NCI-H2227 treated with DMSO at 0.1 percent for 48 hours (cell line): ENCODE results near the gene SMIM29.
"Not testable (repeated sequence)": the region's sequence is repeated elsewhere in the genome, so short reads cannot be mapped to it uniquely, and the experiment has no call there.

Source experiments
- DNase-seq: peaks from one replicate; lab custom pipeline; 2025; lab: John Stamatoyannopoulos, UW

The SMIM29 gene

DNA sequence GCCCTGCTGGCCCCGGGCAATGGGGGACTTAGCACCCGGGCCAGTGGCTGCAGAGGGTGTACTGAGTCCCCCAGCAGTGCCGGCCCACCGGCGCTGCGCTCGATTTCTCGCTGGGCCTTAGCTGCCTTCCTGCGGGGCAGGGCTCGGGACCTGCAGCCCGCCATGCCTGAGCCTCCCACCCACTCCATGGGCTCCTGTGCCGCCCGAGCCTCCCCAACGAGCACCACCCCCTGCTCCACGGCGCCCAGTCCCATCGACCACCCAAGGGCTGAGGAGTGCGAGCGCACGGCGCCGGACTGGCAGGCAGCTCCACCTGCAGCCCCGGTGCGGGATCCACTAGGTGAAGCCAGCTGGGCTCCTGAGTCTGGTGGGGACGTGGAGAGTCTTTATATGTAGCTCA, 20.3 kb upstream of the SMIM29 start:
- DNase-seq: not testable (repeated sequence)

DNA sequence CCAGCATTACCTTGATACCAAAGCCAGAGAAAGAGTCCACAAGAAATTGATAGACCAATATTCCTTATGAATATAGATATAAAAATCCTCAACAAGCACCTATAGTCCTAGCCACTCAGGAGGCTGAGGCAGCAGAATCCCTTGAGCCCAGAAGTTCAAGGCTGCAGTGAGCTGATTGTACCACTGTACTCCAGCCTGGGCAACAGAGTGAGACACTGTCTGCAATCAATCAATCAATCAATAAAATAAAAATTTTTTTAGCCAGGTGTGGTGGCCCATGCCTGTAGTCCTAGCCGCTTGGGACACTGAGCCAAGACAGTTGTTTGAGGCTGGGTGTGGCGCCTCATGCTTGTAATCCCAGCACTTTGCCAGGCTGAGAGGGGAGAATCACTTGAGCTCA, 18.9 kb upstream of the SMIM29 start:
- DNase-seq: no peak

DNA sequence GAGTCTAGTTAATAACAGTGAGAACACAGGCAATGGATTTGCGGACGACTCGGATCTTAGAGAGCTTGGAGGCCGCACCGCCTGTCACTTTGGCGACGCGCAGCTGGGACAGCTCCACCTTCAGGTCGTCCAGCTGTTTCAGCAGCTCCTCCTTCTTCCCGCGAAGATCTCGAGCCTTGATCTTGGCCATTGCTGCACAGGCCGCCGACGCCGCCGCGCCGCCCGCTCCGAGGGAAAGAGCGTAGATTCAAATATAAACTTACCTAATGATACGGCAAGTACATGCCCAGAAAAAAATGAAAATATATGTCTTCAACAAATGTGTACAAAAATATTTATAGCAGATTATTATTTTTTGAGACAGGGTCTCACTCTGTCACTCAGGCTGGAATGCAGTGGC, 14.7 kb upstream of the SMIM29 start:
- DNase-seq: not testable (repeated sequence)

- DNase-seq: no peak
Observed at GRCh38 chr6:34260576-34261267, 11.9 kb upstream of the SMIM29 start.

DNA sequence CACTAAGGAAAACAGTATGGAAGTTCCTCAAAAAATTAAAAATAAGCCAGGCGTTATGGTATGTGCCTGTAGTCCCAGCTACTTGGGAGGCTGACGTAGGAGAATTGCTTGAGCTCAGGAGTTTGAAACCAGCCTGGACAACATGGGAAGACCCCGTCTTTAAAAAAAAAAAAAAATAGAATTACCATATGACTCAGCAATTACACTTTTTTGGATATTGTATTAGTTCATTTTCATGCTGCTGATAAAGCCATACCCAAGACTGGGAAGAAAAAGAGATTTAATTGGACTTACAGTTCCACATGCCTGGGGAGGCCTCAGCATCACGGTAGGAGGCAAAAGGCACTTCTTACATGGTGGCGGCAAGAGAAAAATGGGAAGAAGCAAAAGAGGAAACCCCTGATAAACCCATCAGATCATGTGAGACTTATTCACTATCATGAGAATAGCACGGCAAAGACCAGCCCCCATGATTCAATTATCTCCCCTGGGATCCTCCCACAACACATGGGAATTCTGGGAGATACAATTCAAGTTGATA, 10.8 kb upstream of the SMIM29 start:
- DNase-seq: no peak

DNA sequence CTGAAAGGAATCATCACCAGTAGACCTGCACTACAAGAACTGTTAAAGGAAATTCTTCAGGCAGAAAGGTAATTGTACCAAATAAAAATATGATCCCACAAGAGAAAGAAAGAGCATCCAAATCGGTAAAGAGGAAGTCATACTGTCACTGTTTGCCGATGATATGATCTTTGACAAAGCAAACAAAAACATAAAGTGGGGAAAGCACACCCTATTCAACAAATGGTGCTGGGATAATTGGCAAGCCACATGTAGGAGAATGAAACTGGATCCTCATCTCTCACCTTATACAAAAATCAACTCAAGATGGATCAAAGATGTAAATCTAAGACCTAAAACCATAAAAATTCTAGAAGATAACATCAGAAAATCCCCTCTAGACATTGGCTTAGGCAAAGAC, 3.6 kb upstream of the SMIM29 start:
- not testable (repeated sequence) for DNase-seq

DNA sequence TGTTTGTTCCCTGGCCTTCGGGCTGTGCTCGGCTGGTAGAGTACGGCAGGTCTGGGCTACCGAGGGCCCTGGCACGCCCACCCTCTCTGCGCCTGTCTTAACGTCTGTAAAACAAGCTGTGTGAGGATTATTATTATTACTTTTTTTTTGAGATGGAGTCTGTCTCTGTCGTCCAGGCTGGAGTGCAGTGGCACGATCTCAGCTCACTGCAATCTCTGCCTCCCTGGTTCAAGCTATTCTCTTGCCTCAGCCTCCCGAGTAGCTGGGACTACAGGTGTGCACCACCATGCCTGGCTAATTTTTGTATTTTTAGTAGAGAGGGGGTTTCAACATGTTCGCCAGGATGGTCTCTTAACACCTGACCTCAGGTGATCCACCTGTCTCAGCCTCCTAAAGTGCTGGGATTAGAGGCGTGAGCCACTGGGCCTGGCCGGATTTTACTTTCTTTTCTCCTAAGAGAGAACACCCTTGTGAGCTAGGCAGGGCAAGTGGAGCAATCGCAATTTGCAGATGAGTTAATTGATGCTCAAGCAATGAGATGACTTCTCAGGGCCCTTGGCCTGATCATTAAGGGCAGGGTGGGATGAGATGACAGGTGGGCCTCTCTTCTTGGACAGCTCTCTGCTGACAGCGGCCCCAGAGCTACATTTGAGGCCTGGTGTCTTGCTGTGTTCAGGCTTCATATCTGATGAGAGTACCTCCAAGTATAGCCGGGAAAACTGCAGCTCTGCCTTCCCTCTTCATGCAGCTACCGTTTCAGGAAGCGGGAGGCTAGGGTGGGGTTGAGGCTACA, 859 bp upstream of the SMIM29 start:
- no peak for DNase-seq

- no peak for DNase-seq
Observed at GRCh38 chr6:34248198-34248726, 544 bp downstream of the SMIM29 start.

- no peak for DNase-seq
Observed at GRCh38 chr6:34247481-34248197, 1.2 kb downstream of the SMIM29 start.

DNA sequence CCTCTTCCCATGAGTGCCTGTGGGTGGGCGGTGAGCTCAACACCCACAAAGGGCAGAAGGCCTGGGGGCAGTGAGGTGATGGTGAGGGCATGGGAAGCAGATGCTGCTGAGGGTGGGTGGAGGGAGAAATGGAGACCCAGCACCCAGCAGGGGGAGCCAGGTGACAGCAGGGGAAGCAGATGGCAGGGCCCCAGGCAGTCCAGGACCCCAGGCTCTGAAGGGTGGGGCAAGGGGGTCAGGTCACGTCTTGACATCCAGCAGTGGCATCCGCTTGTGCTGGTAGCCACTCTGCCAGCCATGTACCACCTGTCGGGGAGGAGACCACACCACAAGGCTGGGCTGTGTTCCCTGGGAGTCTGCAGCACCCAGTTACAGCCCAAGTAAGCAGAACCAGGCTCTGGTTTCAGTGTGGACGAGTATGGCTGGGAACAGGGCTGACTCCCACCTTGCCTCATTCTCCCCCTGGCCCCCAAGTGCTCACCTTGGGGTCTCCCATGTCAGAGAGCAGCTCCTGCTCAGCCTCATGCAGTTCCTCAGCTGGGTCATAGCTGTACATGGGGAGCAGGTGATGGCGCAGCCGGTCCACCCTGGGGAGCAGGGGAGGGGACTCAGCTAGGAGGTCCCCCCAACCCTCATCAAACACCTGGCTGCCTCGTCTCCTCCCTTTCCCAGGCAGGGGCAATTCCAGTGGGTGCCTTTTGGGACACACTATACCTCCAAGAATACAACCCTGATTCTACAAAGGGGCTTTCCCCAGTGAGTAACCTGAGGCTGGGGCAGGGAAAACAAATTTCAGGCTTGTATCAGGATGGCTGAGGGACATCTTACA, 2.0 kb downstream of the SMIM29 start:
- no peak for DNase-seq

- no peak for DNase-seq
Observed at GRCh38 chr6:34246249-34246562, 2.6 kb downstream of the SMIM29 start.

DNA sequence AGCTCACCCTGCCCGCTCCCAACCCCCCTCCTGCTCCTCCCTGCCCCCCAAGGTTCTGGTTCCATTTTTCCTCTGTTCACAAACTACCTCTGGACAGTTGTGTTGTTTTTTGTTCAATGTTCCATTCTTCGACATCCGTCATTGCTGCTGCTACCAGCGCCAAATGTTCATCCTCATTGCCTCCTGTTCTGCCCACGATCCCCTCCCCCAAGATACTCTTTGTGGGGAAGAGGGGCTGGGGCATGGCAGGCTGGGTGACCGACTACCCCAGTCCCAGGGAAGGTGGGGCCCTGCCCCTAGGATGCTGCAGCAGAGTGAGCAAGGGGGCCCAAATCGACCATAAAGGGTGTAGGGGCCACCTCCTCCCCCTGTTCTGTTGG, 3.1 kb downstream of the SMIM29 start:
- DNase-seq: not testable (repeated sequence)

DNA sequence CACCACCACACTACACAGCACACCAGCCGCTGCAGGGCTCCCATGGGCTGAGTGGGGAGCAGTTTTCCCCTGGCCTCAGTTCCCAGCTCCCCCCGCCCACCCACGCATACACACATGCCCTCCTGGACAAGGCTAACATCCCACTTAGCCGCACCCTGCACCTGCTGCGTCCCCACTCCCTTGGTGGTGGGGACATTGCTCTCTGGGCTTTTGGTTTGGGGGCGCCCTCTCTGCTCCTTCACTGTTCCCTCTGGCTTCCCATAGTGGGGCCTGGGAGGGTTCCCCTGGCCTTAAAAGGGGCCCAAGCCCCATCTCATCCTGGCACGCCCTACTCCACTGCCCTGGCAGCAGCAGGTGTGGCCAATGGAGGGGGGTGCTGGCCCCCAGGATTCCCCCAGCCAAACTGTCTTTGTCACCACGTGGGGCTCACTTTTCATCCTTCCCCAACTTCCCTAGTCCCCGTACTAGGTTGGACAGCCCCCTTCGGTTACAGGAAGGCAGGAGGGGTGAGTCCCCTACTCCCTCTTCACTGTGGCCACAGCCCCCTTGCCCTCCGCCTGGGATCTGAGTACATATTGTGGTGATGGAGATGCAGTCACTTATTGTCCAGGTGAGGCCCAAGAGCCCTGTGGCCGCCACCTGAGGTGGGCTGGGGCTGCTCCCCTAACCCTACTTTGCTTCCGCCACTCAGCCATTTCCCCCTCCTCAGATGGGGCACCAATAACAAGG, 3.6 kb downstream of the SMIM29 start:
- not testable (repeated sequence) for DNase-seq

- no peak for DNase-seq
Observed at GRCh38 chr6:34243901-34244884, 4.6 kb downstream of the SMIM29 start.

GRCh38 chr6:34243131-34243771, 5.6 kb downstream of the SMIM29 start:
- DNase-seq: no peak

- no peak for DNase-seq
Observed at GRCh38 chr6:34242252-34243130, 6.3 kb downstream of the SMIM29 start.

DNA sequence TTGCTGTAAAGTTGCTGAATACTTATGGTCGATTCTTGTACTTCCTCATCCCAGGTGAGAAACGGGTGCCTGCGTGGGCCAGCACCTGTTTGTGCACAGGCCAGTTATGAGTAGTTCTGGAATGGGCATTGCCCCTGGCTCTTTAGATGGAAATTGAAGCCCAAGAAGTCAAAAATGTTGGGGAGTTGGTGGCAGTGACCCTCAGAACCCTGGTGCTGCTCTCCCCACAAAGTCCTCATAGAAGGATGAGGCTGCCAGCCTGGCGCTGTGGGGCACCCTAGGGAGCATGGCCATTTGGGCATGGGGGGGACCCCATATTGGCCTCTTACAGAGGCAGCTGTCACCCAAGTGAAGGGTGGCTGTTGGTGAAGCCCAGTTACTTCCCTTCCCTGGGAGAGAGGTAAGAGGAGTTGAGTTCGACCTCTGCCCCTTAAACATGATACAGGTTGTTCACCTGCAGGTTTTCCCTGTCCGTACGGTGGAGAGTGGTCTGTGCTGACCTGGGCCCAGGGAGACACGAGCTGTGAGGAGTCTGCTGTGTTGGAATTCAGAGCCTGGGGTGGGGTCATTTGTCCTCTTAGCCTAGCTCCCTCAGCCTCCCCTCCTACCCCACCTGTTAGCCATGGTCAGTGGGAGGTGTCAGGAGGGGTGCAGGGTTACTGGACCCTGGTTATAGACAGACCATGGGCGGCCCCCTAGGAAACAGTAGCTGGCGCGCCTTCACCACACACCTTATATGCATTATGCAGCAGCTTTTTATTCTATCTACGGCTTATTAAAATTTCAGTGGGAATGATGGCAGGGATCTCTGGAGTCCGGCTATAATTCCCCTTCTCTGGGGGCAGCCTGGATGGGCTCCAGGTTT, 7.2 kb downstream of the SMIM29 start:
- no peak for DNase-seq
